IMR-90 (cell line): ENCODE data around the gene THUMPD2. TPM values are rescaled to one million over a fixed set of nuclear protein-coding genes. Genes with fewer than 3 reads are reported as not detected.

Experiments used
- ATAC-seq: fragments of 200-7000 bp; cut with Tn5 transposase; 2 replicates; pipeline ENCODE4 v1.9.1; 2020; ENCODE audit warnings: low read depth, mild to moderate bottlenecking, moderate library complexity
- BruUV-seq: library from RNA; stranded (reverse); fragments of 400-500 nt; replicated peaks from 2 replicates; lab custom pipeline; 2021; lab: Mats Ljungman, UMichigan
- CTCF ChIA-PET: fragments of 300-600 bp; formaldehyde crosslinking; extraction: SDS; loops from one replicate; lab custom pipeline; 2021; ENCODE audit warnings: antibody characterized with exemption; lab: Yijun Ruan, JAX
- POLR2A ChIA-PET: fragments of 300-600 bp; sonication (Branson Sonifier 250); formaldehyde crosslinking; loops from one replicate; lab custom pipeline; 2022; ENCODE audit warnings: antibody characterized with exemption; ENCODE audit not compliant: unreplicated experiment; lab: Charles Lee
- DNase-seq: peaks from one replicate; pipeline ENCODE4 v3.0.0; 2013
- H2AFZ ChIP-seq: replicated peaks from 2 replicates; pipeline ENCODE3; 2013; ENCODE audit warnings: low read length, mild to moderate bottlenecking; ENCODE audit not compliant: poor library complexity
- H2AK5ac ChIP-seq: 2 replicates; pipeline ENCODE4 v1.6.1; 2013; ENCODE audit warnings: low read depth, low read length, inconsistent platforms
- H2AK9ac ChIP-seq: replicated peaks from 2 replicates; pipeline ENCODE3; 2013; ENCODE audit warnings: mild to moderate bottlenecking, low read depth, low read length, moderate library complexity; ENCODE audit not compliant: poor library complexity
- H2BK120ac ChIP-seq: 2 replicates; pipeline ENCODE4 v1.6.1; 2013; ENCODE audit warnings: low read depth, low read length, inconsistent platforms
- H2BK15ac ChIP-seq: 3 replicates; pipeline ENCODE4 v1.6.1; 2013; ENCODE audit warnings: low read depth, low read length, inconsistent platforms
- H2BK20ac ChIP-seq: 2 replicates; pipeline ENCODE4 v1.6.1; 2013; ENCODE audit warnings: low read depth, mild to moderate bottlenecking, inconsistent platforms, low read length, moderate library complexity
- H2BK5ac ChIP-seq: 2 replicates; pipeline ENCODE4 v1.6.1; 2013; ENCODE audit warnings: mild to moderate bottlenecking, low read depth, low read length, inconsistent platforms; ENCODE audit not compliant: poor library complexity, severe bottlenecking
- H3K14ac ChIP-seq: replicated peaks from 2 replicates; pipeline ENCODE4 v1.6.1; 2013; ENCODE audit warnings: low read depth, low read length, inconsistent platforms
- H3K18ac ChIP-seq: 2 replicates; pipeline ENCODE4 v1.6.1; 2013; ENCODE audit warnings: low read depth, low read length, control low read depth
- H3K23ac ChIP-seq: 2 replicates; pipeline ENCODE4 v1.6.1; 2013; ENCODE audit warnings: low read depth, low read length, inconsistent platforms
- H3K27ac ChIP-seq: 2 replicates; pipeline ENCODE4 v1.5.1; 2013; ENCODE audit warnings: mild to moderate bottlenecking, control low read depth, low read length; ENCODE audit not compliant: insufficient read depth
- H3K27me3 ChIP-seq: 2 replicates; pipeline ENCODE4 v1.6.1; 2013; ENCODE audit warnings: low read length; ENCODE audit not compliant: control insufficient read depth, insufficient read depth
- H3K36me3 ChIP-seq: 2 replicates; pipeline ENCODE4 v1.6.1; 2013; ENCODE audit warnings: low read length, mixed read lengths; ENCODE audit not compliant: control insufficient read depth, insufficient read depth
- H3K4ac ChIP-seq: 2 replicates; pipeline ENCODE4 v1.6.1; 2013; ENCODE audit warnings: low read depth, low read length, inconsistent platforms
- H3K4me1 ChIP-seq: 2 replicates; pipeline ENCODE4 v1.6.1; 2013; ENCODE audit warnings: low read length, mixed read lengths; ENCODE audit not compliant: control insufficient read depth, insufficient read depth
- H3K4me2 ChIP-seq: 2 replicates; pipeline ENCODE4 v1.6.1; 2013; ENCODE audit warnings: low read depth, mild to moderate bottlenecking, control low read depth, low read length, moderate library complexity
- H3K4me3 ChIP-seq: 2 replicates; pipeline ENCODE4 v1.5.1; 2013; ENCODE audit warnings: low read depth, mild to moderate bottlenecking, control low read depth, low read length, moderate library complexity; ENCODE audit not compliant: insufficient read depth
- H3K56ac ChIP-seq: 2 replicates; pipeline ENCODE4 v1.6.1; 2013; ENCODE audit warnings: low read length, inconsistent platforms; ENCODE audit not compliant: insufficient read depth; ENCODE audit errors: extremely low read depth
- H3K79me1 ChIP-seq, 2 experiments: 2 replicates each; pipeline ENCODE4 v1.6.1; 2013; ENCODE audit warnings: low read length in 2 of 2, inconsistent platforms in 1 of 2, low read depth in 1 of 2
- H3K9ac ChIP-seq: 2 replicates; pipeline ENCODE4 v1.6.1; 2013; ENCODE audit warnings: low read depth, low read length, control low read depth
- H3K9me1 ChIP-seq: 2 replicates; pipeline ENCODE4 v1.6.1; 2013; ENCODE audit warnings: low read length, inconsistent platforms; ENCODE audit not compliant: insufficient read depth
- H3K9me3 ChIP-seq: 2 replicates; pipeline ENCODE4 v1.6.1; 2013; ENCODE audit warnings: low read length; ENCODE audit not compliant: control insufficient read depth, insufficient read depth
- H4K20me1 ChIP-seq: 2 replicates; pipeline ENCODE4 v1.6.1; 2013; ENCODE audit warnings: low read length, inconsistent platforms; ENCODE audit not compliant: insufficient read depth
- H4K5ac ChIP-seq: 2 replicates; pipeline ENCODE4 v1.6.1; 2013; ENCODE audit warnings: mild to moderate bottlenecking, low read depth, low read length, control low read depth
- H4K8ac ChIP-seq, 2 experiments: 2 replicates each; pipeline ENCODE4 v1.6.1; 2013; ENCODE audit warnings: low read depth in 2 of 2, low read length in 2 of 2, control low read depth in 1 of 2, inconsistent platforms in 1 of 2
- H4K91ac ChIP-seq: 2 replicates; pipeline ENCODE4 v1.6.1; 2013; ENCODE audit warnings: low read depth, low read length, inconsistent platforms; ENCODE audit not compliant: insufficient read depth
- BHLHE40 ChIP-seq: fragments of 150-350 bp; IDR thresholded peaks from 2 replicates; pipeline ENCODE4 v1.6.1; 2016; ENCODE audit warnings: mild to moderate bottlenecking, low read depth, low read length
- CEBPB ChIP-seq: IDR thresholded peaks from 2 replicates; pipeline ENCODE4 v1.6.1; 2012; ENCODE audit warnings: low read depth, low read length, improper control_type of control experiment
- CHD1 ChIP-seq: IDR thresholded peaks from 2 replicates; pipeline ENCODE4 v1.6.1; 2012; ENCODE audit warnings: low read depth, low read length, improper control_type of control experiment
- FOS ChIP-seq: fragments of 150-350 bp; IDR thresholded peaks from 2 replicates; pipeline ENCODE4 v1.6.1; 2016; ENCODE audit warnings: low read depth, low read length
- MAFK ChIP-seq: IDR thresholded peaks from 2 replicates; pipeline ENCODE4 v1.6.1; 2012; ENCODE audit warnings: low read depth, low read length, improper control_type of control experiment
- MAZ ChIP-seq: IDR thresholded peaks from 2 replicates; pipeline ENCODE4 v1.6.1; 2012; ENCODE audit warnings: low read depth, mild to moderate bottlenecking, low read length, improper control_type of control experiment, moderate library complexity, borderline replicate concordance
- MXI1 ChIP-seq: IDR thresholded peaks from 2 replicates; pipeline ENCODE4 v1.6.1; 2012; ENCODE audit warnings: low read depth, mild to moderate bottlenecking, low read length, moderate library complexity, borderline replicate concordance
- NFE2L2 ChIP-seq: fragments of 150-350 bp; IDR thresholded peaks from 2 replicates; pipeline ENCODE4 v1.6.1; 2016; ENCODE audit warnings: low read depth, mild to moderate bottlenecking, low read length
- POLR2A ChIP-seq: IDR thresholded peaks from 2 replicates; pipeline ENCODE4 v1.6.1; 2012; ENCODE audit warnings: mild to moderate bottlenecking, low read depth, low read length
- RAD21 ChIP-seq: IDR thresholded peaks from 2 replicates; pipeline ENCODE4 v1.6.1; 2012; ENCODE audit warnings: low read length, improper control_type of control experiment
- RCOR1 ChIP-seq: IDR thresholded peaks from 2 replicates; pipeline ENCODE4 v1.6.1; 2012; ENCODE audit warnings: mild to moderate bottlenecking, low read length, improper control_type of control experiment; ENCODE audit not compliant: insufficient replicate concordance
- RFX5 ChIP-seq: IDR thresholded peaks from 2 replicates; pipeline ENCODE4 v1.8.0; 2012; ENCODE audit warnings: low read depth, mild to moderate bottlenecking, low read length, moderate library complexity
- SMC3 ChIP-seq: fragments of 150-350 bp; IDR thresholded peaks from 2 replicates; pipeline ENCODE4 v1.6.1; 2016; ENCODE audit warnings: low read depth, mild to moderate bottlenecking, antibody characterized with exemption, low read length, moderate library complexity
- WGBS, 2 experiments: methylation state at CpG; one replicate each; pipeline versions ENCODE4 v1.1.5 to v1.1.7; 2013; ENCODE audit warnings: missing lambda C conversion rate in 2 of 2; ENCODE audit not compliant: insufficient read length in 1 of 2; ENCODE audit errors: extremely low coverage in 2 of 2; 5-methylcytosine and 5-hydroxymethylcytosine counted together
- dilution Hi-C: fragments of 300-500 bp; cut with HindIII; formaldehyde crosslinking; loops from one replicate; pipeline ENCODE4 v1.14.3; 2018; ENCODE audit warnings: low sequenced_read_pairs; ENCODE audit not compliant: unreplicated experiment
- in situ Hi-C: fragments of 300-500 bp; cut with MboI; formaldehyde crosslinking; loops from 3 replicates; pipeline ENCODE4 v1.14.3; 2019; ENCODE audit warnings: low sequenced_read_pairs, inconsistent platforms, mixed read lengths
- intact Hi-C: fragments of 100-400 bp; cut with micrococcal nuclease; formaldehyde crosslinking; loops from 2 replicates; pipeline ENCODE4 v1.10.0; 2022
- polyA plus RNA-seq, 3 experiments: library from polyadenylated mRNA; depleted of rRNA; stranded (reverse); fragments of >200 nt; gene quantifications; 2 replicates each; pipeline ENCODE4 v1.2.3, GENCODE V29; 2012; ENCODE audit warnings: low replicate concordance in 1 of 3
- total RNA-seq: library from RNA; depleted of rRNA; stranded (reverse); fragments of >200 nt; gene quantifications from 2 replicates; pipeline ENCODE4 v1.2.3, GENCODE V29; 2012
- TF ChIP-seq, protein P1 (sequence below): conservative IDR thresholded peaks from 2 replicates; pipeline ENCODE4 v1.5.1; 2012; ENCODE audit warnings: mild to moderate bottlenecking, low read depth, low read length, improper control_type of control experiment
- TF ChIP-seq, protein P2 (sequence below): fragments of 150-350 bp; IDR thresholded peaks from 2 replicates; pipeline ENCODE4 v1.6.1; 2016; ENCODE audit warnings: low read depth, mild to moderate bottlenecking, low read length, moderate library complexity, borderline replicate concordance
- TF ChIP-seq, protein P3 (sequence below): fragments of 150-350 bp; IDR thresholded peaks from 2 replicates; pipeline ENCODE4 v1.6.1; 2017; ENCODE audit warnings: mild to moderate bottlenecking, antibody characterized with exemption, low read length, low read depth

THUMPD2 gene
- total and polyA plus RNA-seq, 2 of the 4 experiments (the other 2 are of a cell fraction) = 4.8 to 7.0 TPM

DNA sequence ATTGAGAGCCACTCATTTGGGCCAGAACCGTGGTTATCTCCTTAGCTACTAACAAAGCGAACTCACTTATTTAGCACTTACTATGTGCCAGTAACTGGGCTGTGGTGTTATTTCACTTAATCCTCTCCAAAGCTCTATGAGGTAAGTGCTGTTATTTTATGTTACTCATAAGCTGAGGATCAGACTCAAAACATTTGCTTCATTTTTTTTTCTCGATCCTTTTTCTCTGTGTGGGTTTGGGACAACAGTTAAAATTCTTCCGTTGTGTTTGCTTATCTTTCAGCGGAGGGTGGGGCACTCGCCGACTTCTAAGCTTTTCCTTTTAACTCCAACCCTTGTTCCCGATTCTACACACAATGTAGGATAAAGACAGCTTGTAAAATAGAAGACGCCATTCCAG is 60.6 kb downstream of the THUMPD2 start:
- POLR2A ChIA-PET = no interaction called here
- Histone ChIP-seq H3K4me3 (no peak overlapping the region), H3K9ac (no peak overlapping the region), H3K27me3 (no peaks in the 10 kb centered on the region), H2BK15ac (no peak overlapping the region), H3K36me3 (no peaks in the 10 kb centered on the region), H3K23ac (no peak overlapping the region), H4K20me1 (no peaks in the 10 kb centered on the region), H3K4ac (no peak overlapping the region), H4K8ac (no peak overlapping the region), H3K79me1 (no peaks in the 10 kb centered on the region), H2BK120ac (no peak overlapping the region), H4K91ac (no peak overlapping the region), H3K4me1 (no peaks in the 10 kb centered on the region), H2AK9ac (no peak overlapping the region), H3K18ac (no peak overlapping the region), H2BK20ac (no peak overlapping the region), H2AK5ac (no peak overlapping the region), H4K5ac (no peak overlapping the region), H3K27ac (no peak overlapping the region), H2AFZ (no peak overlapping the region), H3K9me3 (no peaks in the 10 kb centered on the region), H2BK5ac (no peak overlapping the region), H3K9me1 (no peaks in the 10 kb centered on the region; the same call in 1 of the 2 replicates), H3K56ac (no peak overlapping the region), H3K4me2 (no peak overlapping the region), H3K14ac (no peak overlapping the region)
- no CpG with 5 or more reads among the region's 9 CpGs for WGBS, 2 experiments
- CTCF ChIA-PET = interaction anchor here (0.8 to 1.3 kb wide), 2 partner anchors 10 to 12 kb away, joined by 3 to 5 read pairs; no protein-coding TSS in a partner anchor
- ATAC-seq (no peak), DNase-seq (no peak)
- BruUV-seq = no TSS peak
- intact Hi-C loops (no loop called here), dilution Hi-C loops (no loop called here), in situ Hi-C loops (no loop called here)
- TF ChIP-seq BHLHE40 (no peak), MXI1 (no peak), CHD1 (no peak), MAFK (no peak), RAD21 (no peak), POLR2A (no peak), MAZ (no peak), RCOR1 (no peak), FOS (no peak), CEBPB (no peak), NFE2L2 (no peak), RFX5 (no peak), SMC3 (no peak)
- TF ChIP-seq, protein P1, sequence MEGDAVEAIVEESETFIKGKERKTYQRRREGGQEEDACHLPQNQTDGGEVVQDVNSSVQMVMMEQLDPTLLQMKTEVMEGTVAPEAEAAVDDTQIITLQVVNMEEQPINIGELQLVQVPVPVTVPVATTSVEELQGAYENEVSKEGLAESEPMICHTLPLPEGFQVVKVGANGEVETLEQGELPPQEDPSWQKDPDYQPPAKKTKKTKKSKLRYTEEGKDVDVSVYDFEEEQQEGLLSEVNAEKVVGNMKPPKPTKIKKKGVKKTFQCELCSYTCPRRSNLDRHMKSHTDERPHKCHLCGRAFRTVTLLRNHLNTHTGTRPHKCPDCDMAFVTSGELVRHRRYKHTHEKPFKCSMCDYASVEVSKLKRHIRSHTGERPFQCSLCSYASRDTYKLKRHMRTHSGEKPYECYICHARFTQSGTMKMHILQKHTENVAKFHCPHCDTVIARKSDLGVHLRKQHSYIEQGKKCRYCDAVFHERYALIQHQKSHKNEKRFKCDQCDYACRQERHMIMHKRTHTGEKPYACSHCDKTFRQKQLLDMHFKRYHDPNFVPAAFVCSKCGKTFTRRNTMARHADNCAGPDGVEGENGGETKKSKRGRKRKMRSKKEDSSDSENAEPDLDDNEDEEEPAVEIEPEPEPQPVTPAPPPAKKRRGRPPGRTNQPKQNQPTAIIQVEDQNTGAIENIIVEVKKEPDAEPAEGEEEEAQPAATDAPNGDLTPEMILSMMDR = no peak
- TF ChIP-seq, protein P2, sequence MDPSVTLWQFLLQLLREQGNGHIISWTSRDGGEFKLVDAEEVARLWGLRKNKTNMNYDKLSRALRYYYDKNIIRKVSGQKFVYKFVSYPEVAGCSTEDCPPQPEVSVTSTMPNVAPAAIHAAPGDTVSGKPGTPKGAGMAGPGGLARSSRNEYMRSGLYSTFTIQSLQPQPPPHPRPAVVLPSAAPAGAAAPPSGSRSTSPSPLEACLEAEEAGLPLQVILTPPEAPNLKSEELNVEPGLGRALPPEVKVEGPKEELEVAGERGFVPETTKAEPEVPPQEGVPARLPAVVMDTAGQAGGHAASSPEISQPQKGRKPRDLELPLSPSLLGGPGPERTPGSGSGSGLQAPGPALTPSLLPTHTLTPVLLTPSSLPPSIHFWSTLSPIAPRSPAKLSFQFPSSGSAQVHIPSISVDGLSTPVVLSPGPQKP = no peak
- TF ChIP-seq, protein P3, sequence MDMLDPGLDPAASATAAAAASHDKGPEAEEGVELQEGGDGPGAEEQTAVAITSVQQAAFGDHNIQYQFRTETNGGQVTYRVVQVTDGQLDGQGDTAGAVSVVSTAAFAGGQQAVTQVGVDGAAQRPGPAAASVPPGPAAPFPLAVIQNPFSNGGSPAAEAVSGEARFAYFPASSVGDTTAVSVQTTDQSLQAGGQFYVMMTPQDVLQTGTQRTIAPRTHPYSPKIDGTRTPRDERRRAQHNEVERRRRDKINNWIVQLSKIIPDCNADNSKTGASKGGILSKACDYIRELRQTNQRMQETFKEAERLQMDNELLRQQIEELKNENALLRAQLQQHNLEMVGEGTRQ = no peak
